ENCODE results near the gene PXK. TPM values are rescaled to one million over a fixed set of nuclear protein-coding genes. Genes with fewer than 3 reads are reported as not detected.

The PXK gene
- total and polyA plus RNA-seq, 12 donors: 5.6 to 40.5 (median 25.3) TPM

GRCh38 chr3:58441514-58442450 lies 109.1 kb downstream of the PXK start:
- DNase-seq: no peak
- no peak for TF ChIP-seq POLR2A (IDR thresholded peaks at IDR 0.05)
- TF ChIP-seq CTCF (IDR thresholded peaks at IDR 0.05): no peak
- Histone ChIP-seq H3K27ac (no peak overlapping the region), H3K4me3 (no peak overlapping the region), H3K36me3 (replicated peaks in 1 of 2) (no peaks in the 10 kb centered on the region), H3K9me3 (replicated peaks in 1 of 3) (no peaks in the 10 kb centered on the region), H3K27me3 (no peaks in the 10 kb centered on the region), H3K4me1 (replicated peaks in 1 of 2) (no peaks in the 10 kb centered on the region)
- WGBS, 4 donors: 75 to 84% (median 78%) methylated on average over 4 of the region's 4 CpGs
- intact Hi-C loops (cut with DNase I): no loop called here

GRCh38 chr3:58452176-58452575 lies 119.5 kb downstream of the PXK start:
- no peak overlapping the region for H3K4me3 ChIP-seq
- intact Hi-C loops (cut with DNase I): no loop called here
- no peaks in the 10 kb centered on the region for H3K4me1 ChIP-seq (replicated peaks in 1 of 2)
- H3K27ac ChIP-seq: no peak overlapping the region
- H3K27me3 ChIP-seq: no peaks in the 10 kb centered on the region
- DNase-seq: no peak
- H3K9me3 ChIP-seq (replicated peaks in 1 of 3): no peaks in the 10 kb centered on the region
- no peaks in the 10 kb centered on the region for H3K36me3 ChIP-seq (replicated peaks in 1 of 2)
- 59 to 100% (median 75%) methylated on average over 1 of the region's 1 CpG for WGBS, 4 donors
- TF ChIP-seq CTCF (IDR thresholded peaks at IDR 0.05) (no peak), POLR2A (IDR thresholded peaks at IDR 0.05) (no peak)

DNA sequence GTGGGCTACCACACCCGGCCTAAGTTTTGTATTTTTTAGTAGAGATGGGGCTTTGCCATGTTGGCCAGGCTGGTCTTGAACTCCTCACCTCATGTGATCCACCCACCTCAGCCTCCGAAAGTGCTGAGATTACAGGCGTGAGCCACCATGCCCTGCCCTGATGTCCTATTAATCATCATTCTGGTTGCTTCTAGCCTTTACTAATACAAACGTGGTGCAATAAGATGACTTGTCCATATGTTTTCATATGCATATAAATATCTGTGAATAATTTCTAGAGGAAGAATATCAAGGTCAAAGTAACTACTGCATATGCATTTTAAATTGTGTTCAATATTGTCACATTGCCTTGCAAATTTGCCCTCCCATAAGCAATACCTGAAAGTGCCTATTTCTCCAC lies 126.5 kb downstream of the PXK start:
- intact Hi-C loops (cut with DNase I): no loop called here
- TF ChIP-seq POLR2A (IDR thresholded peaks at IDR 0.05): no peak
- TF ChIP-seq CTCF (IDR thresholded peaks at IDR 0.05): no peak
- H3K4me1 ChIP-seq (replicated peaks in 1 of 2): no peaks in the 10 kb centered on the region
- no peaks in the 10 kb centered on the region for H3K9me3 ChIP-seq (replicated peaks in 1 of 3)
- no peak overlapping the region for H3K27ac ChIP-seq
- H3K36me3 ChIP-seq (replicated peaks in 1 of 2): no peaks in the 10 kb centered on the region
- WGBS, 4 donors: 76 to 89% (median 79%) methylated on average over 4 of the region's 4 CpGs
- no peak overlapping the region for H3K4me3 ChIP-seq
- H3K27me3 ChIP-seq: no peaks in the 10 kb centered on the region
- DNase-seq: no peak

DNA sequence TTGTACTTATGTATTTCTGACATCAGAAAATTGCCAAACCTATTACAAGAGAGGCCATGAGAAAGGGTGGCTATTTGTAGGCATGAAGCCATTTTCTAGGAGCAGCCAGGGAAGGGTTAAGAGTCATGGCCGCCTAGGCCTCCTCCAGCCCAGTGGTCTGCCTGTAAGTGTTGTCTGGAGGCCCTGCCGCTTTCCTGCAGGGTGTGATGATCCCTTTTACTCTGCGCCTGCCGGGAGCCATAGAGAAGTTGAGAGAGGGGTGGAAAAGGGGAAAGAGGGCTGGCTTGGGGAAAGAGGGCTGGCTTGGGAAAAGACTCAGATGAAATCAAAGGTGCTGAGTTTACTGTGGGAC lies 130.1 kb downstream of the PXK start:
- TF ChIP-seq POLR2A (IDR thresholded peaks at IDR 0.05) (no peak), CTCF (IDR thresholded peaks at IDR 0.05) (no peak)
- Histone ChIP-seq H3K36me3 (replicated peaks in 1 of 2) (no peaks in the 10 kb centered on the region), H3K4me3 (peak overlapping the region in 1 of 4 donors; percentile 36), H3K4me1 (replicated peaks in 1 of 2) (no peaks in the 10 kb centered on the region), H3K9me3 (replicated peaks in 1 of 3) (no peaks in the 10 kb centered on the region), H3K27ac (no peak overlapping the region), H3K27me3 (no peaks in the 10 kb centered on the region)
- intact Hi-C loops (cut with DNase I): loop anchor here (10.0 kb wide), 1 partner anchor 72 kb away; the partner anchor contains the start of gene ACOX2 (in 2 of the 2)
- WGBS, 4 donors: 73 to 81% (median 76%) methylated on average over 4 of the region's 4 CpGs
- no peak for DNase-seq
